Motor neuron (in vitro differentiated cells): ENCODE measurements around the gene TMIE. TPM values are rescaled to one million over a fixed set of nuclear protein-coding genes. Genes with fewer than 3 reads are reported as not detected.

Source experiments
- ATAC-seq, 8 experiments: fragments of 200-7000 bp; cut with Tn5 transposase; replicated peaks in 6 of 8; 2 replicates each; pipeline ENCODE4 v1.8.0; 2021; ENCODE audit warnings: mild to moderate bottlenecking in 8 of 8, moderate library complexity in 8 of 8
- H3K27ac ChIP-seq, 2 donors: fragments of 250-450 bp; sonication (Bioruptor Pico); 2 replicates each; pipeline ENCODE4 v1.9.0; 2021; ENCODE audit warnings: antibody characterized with exemption in 2 of 2, mild to moderate bottlenecking in 2 of 2, moderate library complexity in 1 of 2
- H3K4me1 ChIP-seq, 2 donors: fragments of 250-450 bp; sonication (Bioruptor Pico); replicated peaks in 1 of 2; 2 replicates each; pipeline ENCODE4 v1.6.1; 2021; ENCODE audit warnings: antibody characterized with exemption in 2 of 2, mild to moderate bottlenecking in 2 of 2, moderate library complexity in 1 of 2
- H3K4me3 ChIP-seq, 5 donors: fragments of 250-450 bp; sonication (Bioruptor Pico); 2 replicates each; pipeline ENCODE4 v1.9.0; 2021; ENCODE audit warnings: antibody characterized with exemption in 5 of 5, mild to moderate bottlenecking in 5 of 5, moderate library complexity in 4 of 5
- WGBS, 10 experiments: fragments of 450-650 bp; shearing (Covaris generic); methylation state at CpG; one replicate each; pipeline ENCODE4 v1.0.0; 2022; 5-methylcytosine and 5-hydroxymethylcytosine counted together
- in situ Hi-C, 9 experiments: fragments of 400-800 bp; cut with MboI; loops; one replicate each; pipeline ENCODE4 v1.15.0; 2021; ENCODE audit warnings: low sequenced_read_pairs in 9 of 9, low pct_unique_long_range_greater_than_20kb in 2 of 9; ENCODE audit not compliant: unreplicated experiment in 9 of 9
- total RNA-seq, 8 experiments: library from RNA; unstranded; fragments of 300-600 nt; gene quantifications; 2 replicates each; pipeline versions ENCODE4 v1.2.3 to v1.2.4, GENCODE V29; 2022

The TMIE gene
- total RNA-seq, 8 experiments from 2014 or later: 0.25 to 2.6 (median 0.82) TPM; not detected in 2

DNA sequence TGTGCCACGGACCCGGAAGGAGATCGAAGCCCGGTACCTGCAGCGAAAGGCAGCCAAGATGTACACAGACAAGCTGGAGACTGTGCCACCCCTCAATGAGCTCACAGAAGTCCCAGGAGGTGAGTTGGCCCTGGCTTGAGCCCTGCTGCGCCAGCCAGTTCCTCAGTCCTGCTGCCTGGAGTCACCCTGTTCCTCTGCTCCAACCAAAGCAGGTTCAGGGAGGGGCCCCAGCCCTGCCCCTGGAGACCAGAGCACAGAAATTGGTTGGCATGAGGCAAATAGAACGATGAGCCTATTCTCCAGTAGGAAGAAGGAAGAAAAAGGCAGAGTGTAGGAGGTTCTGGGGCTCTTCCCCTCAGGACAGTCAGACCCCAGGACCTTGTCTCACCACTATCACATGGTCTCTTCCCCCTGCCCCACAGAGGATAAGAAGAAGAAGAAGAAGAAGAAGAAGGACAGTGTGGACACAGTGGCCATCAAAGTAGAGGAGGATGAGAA lies 8.0 kb downstream of the TMIE start:
- H3K27ac ChIP-seq: no peak overlapping the region
- in situ Hi-C loops: loop anchor here in 7 of 9 experiments (25.0 kb wide), 4 partner anchors 178 to 653 kb away; partner anchors contain the start of gene PTH1R (in 5 of the 7)
- no peak overlapping the region for H3K4me3 ChIP-seq
- no peak for ATAC-seq
- 0 to 100% (median 90%) methylated on average over 1 to 6 of the region's 7 CpGs; no CpG with 5 or more reads in 5 of the 10 experiments for WGBS, 10 experiments
- H3K4me1 ChIP-seq: peaks cover 6 to 14% of the 10 kb centered on the region in 2 donors

DNA sequence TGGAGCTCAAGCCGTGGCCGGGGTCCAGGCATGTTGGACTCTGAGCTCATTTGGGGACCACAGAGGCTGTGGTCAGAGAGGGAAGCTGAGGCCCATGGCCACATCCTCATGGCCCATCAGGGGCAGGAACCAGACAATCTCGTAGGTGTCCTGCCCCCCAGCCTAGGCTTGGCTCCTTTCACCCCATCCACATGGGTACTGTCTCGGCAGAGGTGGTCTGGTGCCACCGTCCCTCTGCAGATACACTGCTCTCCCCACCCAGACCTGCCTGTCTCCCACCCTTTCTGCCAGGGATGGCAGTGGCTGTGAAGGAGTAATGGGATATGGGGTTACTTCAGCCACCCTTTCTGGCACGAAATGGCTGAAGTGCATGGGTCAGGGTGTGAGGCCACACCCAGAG lies 8.5 kb downstream of the TMIE start:
- ATAC-seq: no peak
- 0 to 87% (median 60%) methylated on average over 1 to 3 of the region's 6 CpGs; no CpG with 5 or more reads in 7 of the 10 experiments for WGBS, 10 experiments
- in situ Hi-C loops: loop anchor here in 8 of 9 experiments (10.0 to 25.0 kb wide), 5 partner anchors 175 to 653 kb away; partner anchors contain the start of gene PTH1R (in 5 of the 8)
- Histone ChIP-seq H3K4me1 (peaks cover 6 to 14% of the 10 kb centered on the region in 2 donors), H3K27ac (no peak overlapping the region), H3K4me3 (no peak overlapping the region)

DNA sequence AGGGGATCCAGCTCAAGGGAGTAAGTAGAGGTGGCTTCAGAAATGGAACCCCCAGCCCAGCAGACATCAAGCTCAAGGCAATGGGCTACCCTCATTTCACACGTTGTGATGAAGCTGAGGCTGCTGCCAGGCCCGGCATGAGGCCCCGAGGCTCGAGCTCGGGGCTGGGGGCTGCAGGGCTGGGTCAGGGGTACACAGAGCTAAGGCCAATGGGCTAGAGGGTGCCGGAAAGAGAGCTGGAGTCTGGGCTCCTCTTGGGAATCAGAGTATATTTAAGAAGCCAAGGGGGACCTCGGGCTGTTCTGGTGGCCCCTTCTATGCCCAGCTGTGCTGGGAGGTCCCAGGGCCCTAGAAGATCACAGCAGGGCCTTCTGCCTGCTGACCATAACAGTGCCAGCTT lies 9.0 kb downstream of the TMIE start:
- in situ Hi-C loops: loop anchor here in 8 of 9 experiments (10.0 to 25.0 kb wide), 5 partner anchors 175 to 652 kb away; partner anchors contain the start of gene PTH1R (in 5 of the 8)
- WGBS, 10 experiments: 73% methylated on average over 2 of the region's 7 CpGs; no CpG with 5 or more reads in 9 of the 10 experiments
- Histone ChIP-seq H3K4me1 (peaks cover 6 to 10% of the 10 kb centered on the region in 2 donors), H3K27ac (no peak overlapping the region), H3K4me3 (no peak overlapping the region)
- ATAC-seq: no peak

DNA sequence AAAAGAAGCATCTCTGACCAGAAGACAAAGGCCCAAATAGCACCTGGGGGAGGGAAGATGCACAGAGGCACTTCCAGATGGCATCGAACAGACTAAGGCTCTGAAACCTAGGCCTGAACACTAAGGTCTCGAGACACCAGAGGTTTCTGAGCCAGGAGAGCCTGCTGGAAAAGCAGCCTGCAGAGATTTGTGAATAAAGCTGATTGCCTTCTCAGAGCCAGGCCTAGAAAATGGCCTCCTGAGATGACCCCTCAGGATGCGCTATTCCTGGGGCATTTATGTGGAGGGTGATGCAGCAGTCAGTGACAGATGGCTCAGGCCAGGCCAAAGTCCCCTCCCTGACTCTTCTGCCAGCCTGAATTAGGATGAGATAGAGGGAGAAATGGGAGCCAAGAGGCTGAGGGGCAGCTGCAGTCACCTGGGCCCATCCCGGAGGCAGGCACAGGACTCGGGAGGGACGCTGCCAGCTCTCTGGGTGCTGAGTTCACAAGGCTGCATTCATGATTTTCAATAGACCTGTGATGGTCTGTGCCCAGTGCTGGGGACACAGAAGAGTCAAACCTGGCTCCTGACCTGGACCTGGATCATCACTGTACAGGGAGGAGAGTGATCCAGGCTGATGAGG lies 9.6 kb downstream of the TMIE start:
- in situ Hi-C loops: loop anchor here in 8 of 9 experiments (10.0 to 25.0 kb wide), 5 partner anchors 174 to 652 kb away; partner anchors contain the start of gene PTH1R (in 5 of the 8)
- 40 to 87% (median 80%) methylated on average over 1 to 3 of the region's 6 CpGs; no CpG with 5 or more reads in 5 of the 10 experiments for WGBS, 10 experiments
- peaks cover 6% of the 10 kb centered on the region in 2 donors for H3K4me1 ChIP-seq
- H3K27ac ChIP-seq: no peak overlapping the region
- H3K4me3 ChIP-seq: no peak overlapping the region
- ATAC-seq: peak in 1 of 8 experiments; percentile 17

DNA sequence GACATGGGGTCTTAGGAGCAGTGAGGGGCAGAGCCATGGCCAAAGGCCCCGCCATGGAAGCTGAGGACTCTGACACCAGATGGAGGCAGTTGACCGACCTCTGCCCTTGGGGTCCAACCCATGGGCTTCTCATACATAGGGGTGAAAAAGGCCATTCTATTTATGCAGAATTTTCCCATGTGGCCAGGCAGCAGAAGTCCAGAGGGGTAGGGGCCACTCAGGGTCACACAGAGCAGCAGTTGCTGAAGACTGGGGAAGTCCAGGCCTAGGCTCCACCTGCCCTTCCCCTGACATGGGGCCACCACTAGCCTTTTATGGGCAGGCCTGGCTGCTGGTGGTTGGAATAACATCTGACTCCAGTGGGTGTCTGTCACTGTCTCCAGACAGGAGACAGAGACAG lies 10.1 kb downstream of the TMIE start:
- in situ Hi-C loops: loop anchor here in 8 of 9 experiments (10.0 to 25.0 kb wide), 5 partner anchors 173 to 651 kb away; partner anchors contain the start of gene PTH1R (in 5 of the 8)
- Histone ChIP-seq H3K27ac (no peak overlapping the region), H3K4me3 (no peak overlapping the region), H3K4me1 (peaks cover 6% of the 10 kb centered on the region in 2 donors)
- no peak for ATAC-seq
- 100% methylated on average over 2 of the region's 2 CpGs; no CpG with 5 or more reads in 9 of the 10 experiments for WGBS, 10 experiments

DNA sequence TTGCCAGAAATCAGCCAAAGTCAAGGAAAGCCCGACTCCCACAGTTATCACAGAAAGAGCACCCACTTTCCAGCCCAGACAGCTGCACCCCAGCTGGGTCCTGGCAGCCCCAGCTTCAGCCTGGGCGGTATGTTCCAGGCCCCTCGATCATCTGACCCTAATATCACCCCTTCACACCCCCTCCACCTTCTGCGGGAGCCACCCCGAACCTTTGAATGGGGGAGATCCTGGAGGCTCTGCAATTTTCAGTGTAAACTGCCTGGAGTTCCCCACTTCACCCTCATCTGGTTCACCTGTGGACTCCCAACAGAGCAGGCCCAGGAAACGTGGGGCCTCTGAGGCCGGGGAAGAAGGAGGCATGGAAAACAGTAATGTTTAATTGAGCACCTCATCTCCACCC lies 10.6 kb downstream of the TMIE start:
- ATAC-seq: no peak
- in situ Hi-C loops: loop anchor here in 8 of 9 experiments (10.0 to 25.0 kb wide), 5 partner anchors 173 to 651 kb away; partner anchors contain the start of gene PTH1R (in 5 of the 8)
- Histone ChIP-seq H3K4me1 (peaks cover 6% of the 10 kb centered on the region in 2 donors), H3K27ac (no peak overlapping the region), H3K4me3 (no peak overlapping the region)
- WGBS, 10 experiments: 70 to 72% methylated on average over 2 to 3 of the region's 7 CpGs; no CpG with 5 or more reads in 8 of the 10 experiments

DNA sequence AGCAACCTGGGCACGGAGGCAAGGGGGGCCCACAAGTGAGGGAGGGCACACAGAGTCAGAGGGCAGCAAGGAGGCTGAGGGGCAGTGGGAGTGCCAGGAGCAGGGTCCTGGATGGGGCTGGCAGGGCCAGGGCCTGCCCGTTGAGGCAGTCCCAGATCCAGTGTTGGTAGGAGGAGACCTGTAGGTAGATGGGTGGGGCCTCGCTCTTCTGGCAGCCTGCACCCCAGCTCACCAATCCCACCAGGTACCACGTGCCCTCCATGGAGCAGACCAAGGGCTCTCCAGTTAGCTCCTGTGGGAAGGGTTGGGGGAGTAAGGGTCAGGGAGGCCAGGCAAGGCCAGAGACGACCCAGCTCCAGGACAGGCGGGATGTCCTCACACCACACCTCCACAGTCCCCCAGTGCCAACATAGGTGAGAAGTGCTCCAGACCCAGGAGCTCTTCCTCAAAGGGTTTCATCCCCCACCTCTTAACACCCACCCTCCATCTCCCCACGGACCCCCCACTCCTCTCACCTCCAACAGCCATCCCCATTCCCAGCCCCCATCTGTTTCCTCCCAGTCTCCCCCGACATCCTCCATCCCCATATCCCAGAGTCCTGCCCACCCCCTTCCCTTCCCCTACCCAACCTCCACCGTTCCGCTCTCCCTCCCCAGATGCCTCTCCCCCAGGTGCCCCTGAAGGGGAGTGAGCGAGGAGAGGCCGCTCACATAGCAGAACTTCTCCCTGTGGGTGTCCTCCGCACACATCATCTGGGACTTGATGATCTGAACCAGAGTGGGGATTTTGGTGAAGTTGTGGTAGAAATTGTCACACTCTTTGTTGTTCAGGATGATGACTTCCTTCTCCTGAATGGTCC lies 11.2 kb downstream of the TMIE start:
- Histone ChIP-seq H3K4me1 (peaks cover 6% of the 10 kb centered on the region in 2 donors), H3K27ac (no peak overlapping the region), H3K4me3 (no peak overlapping the region)
- ATAC-seq: no peak
- in situ Hi-C loops: loop anchor here in 8 of 9 experiments (10.0 to 25.0 kb wide), 5 partner anchors 172 to 650 kb away; partner anchors contain the start of gene PTH1R (in 5 of the 8)
- 80% methylated on average over 1 of the region's 13 CpGs; no CpG with 5 or more reads in 9 of the 10 experiments for WGBS, 10 experiments

DNA sequence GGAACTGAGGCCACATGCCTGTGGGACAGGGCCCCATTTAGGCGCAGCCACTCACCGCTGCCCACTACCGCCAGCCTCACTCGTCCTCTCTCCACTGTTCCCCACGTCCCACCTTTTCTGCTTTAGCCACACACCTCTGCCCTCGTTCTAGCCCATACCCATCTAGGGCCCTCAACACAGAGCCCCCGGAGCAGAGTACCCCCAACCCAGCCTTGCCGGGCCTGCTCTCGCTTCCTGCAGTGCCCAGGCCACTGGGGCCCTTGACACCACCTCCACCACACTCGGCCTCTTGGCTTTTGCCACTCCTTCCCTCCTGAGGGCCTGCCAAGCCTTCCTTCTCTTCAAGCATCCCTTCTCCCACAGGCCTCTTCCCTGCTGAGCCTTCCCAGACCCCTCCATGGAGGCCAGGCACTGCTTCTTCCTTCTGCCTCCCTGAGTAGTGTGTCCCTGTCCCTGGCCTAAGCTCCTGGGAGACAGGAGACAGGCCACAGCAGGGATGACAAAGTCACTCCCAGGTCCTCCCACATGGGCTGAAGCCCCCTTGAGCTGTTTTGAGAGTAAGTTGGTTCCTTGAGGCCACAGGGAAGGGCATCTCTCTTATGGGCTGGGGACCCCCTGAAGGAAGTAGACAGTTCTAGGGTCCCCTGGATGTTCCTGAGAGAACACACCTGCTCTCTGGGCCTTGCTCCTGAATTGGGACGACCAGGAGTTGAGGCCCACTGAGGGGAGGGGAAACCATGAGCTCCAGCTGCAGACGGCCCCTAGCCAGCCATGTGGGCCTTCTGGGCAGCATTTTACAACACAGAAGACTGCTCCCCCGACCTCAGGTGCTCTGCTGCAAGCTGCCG lies 12.1 kb downstream of the TMIE start:
- Histone ChIP-seq H3K27ac (no peak overlapping the region), H3K4me1 (peaks cover 6% of the 10 kb centered on the region in 2 donors), H3K4me3 (no peak overlapping the region)
- 0 to 100% (median 58%) methylated on average over 1 to 5 of the region's 14 CpGs; no CpG with 5 or more reads in 2 of the 10 experiments for WGBS, 10 experiments
- in situ Hi-C loops: loop anchor here in 8 of 9 experiments (10.0 to 25.0 kb wide), 5 partner anchors 172 to 649 kb away; partner anchors contain the start of gene PTH1R (in 5 of the 8)
- ATAC-seq: no peak

DNA sequence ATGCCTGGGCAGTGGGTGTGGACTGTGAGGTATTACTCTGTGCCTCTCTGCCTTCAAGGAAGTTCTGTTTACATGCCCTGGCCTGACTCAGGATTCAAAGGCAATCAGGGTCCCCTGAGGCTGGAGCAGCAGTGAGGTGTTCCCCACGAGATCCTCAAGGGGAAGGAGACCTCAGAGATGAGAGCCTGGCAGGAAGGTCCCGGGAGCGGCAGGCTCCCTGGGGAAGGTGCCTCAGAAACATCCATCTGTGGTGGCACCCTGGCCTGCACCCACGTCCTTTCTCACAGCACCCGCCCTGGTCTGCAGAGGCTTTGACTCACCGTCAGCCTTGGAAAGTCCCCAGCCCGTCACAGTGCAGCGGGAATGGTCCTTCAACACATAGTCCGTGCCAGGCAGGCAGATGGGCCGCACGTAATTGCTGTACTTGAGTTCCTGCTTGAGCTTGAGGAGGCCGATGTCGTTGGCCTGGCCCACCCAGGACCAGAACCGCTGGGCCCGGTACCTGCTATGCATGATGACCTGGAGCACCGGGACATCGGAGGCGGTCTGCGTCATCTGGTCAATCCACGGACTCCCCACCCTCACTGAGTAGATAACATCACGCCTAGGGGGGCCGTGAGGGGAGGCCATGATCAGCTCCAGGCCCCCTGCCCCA lies 12.8 kb downstream of the TMIE start:
- in situ Hi-C loops: loop anchor here in 8 of 9 experiments (10.0 to 25.0 kb wide), 5 partner anchors 171 to 648 kb away; partner anchors contain the start of gene PTH1R (in 5 of the 8)
- whole genome bisulfite sequencing, 10 experiments: 45 to 95% (median 80%) methylated on average over 1 to 4 of the region's 22 CpGs; no CpG with 5 or more reads in 6 of the 10 experiments
- no peak overlapping the region for H3K4me3 ChIP-seq
- ATAC-seq: no peak
- no peak overlapping the region for H3K27ac ChIP-seq
- H3K4me1 ChIP-seq: peaks cover 6% of the 10 kb centered on the region in 2 donors

DNA sequence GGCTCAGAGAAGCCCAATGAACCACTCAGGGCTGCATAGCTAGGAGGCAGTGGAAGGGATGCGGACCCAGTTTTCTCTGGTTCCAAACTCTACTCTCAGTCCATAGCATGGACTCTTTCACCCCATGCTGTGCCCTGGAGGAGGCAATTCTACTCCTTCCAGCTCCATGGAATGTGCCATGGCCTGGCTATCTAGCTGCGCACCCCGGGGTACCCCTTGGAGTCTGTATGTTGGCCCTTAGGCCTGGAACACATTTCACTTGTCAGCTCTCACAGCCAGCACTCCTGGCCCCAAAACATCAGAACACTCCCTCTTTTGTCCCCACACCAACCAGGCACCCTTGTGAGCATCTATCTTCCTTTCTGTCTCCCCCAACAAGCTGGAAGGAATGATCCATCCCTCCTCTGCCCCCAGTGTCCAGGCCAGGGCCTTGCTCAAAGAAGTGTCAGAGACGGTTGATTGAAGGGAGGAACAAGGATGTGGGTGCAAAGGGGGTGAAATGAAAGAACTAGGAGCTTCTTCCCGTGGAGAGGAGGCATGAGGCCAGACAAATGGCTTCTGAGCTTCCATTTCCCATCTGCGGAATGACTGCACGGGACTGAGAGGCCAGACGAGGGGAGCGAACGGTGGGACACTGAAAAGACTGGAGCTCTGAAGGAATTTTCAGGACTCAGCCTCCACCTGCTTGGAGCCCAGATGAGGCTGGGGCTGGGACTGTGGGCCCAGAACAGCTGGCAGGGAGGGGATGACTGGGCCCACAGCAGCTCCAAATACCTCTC lies 13.7 kb downstream of the TMIE start:
- in situ Hi-C loops: loop anchor here in 8 of 9 experiments (10.0 to 25.0 kb wide), 5 partner anchors 170 to 647 kb away; partner anchors contain the start of gene PTH1R (in 5 of the 8)
- Histone ChIP-seq H3K27ac (no peak overlapping the region), H3K4me1 (peaks cover 6% of the 10 kb centered on the region in 2 donors), H3K4me3 (no peak overlapping the region)
- ATAC-seq: no peak
- WGBS, 10 experiments: 0 to 80% (median 74%) methylated on average over 1 to 9 of the region's 10 CpGs; no CpG with 5 or more reads in 2 of the 10 experiments
